Tibial nerve (tissue), 4 donors: ENCODE measurements around the gene NKAIN2. TPM values are rescaled to one million over a fixed set of nuclear protein-coding genes. Genes with fewer than 3 reads are reported as not detected.

ENCODE experiments used
- DNase-seq, 2 donors: peaks; one replicate each; pipeline ENCODE4 v3.0.0-alpha.2; 2019; ENCODE audit warnings: low spot score in 2 of 2
- H3K27ac ChIP-seq, 4 donors: fragments of 200-600 bp; sonication (generic) in 3 of 4; one replicate each; pipeline ENCODE4 v1.5.1; 2017 to 2019; ENCODE audit warnings: mild to moderate bottlenecking in 1 of 4
- H3K27me3 ChIP-seq, 2 donors: fragments of 200-600 bp; sonication (generic) in 1 of 2; one replicate each; pipeline versions ENCODE4 v1.5.1 to v1.6.0; 2017 to 2019
- H3K36me3 ChIP-seq, 3 donors: fragments of 200-600 bp; sonication (generic); one replicate each; pipeline ENCODE4 v1.5.1; 2018 to 2019
- H3K4me1 ChIP-seq, 4 donors: fragments of 200-600 bp; sonication (generic) in 3 of 4; one replicate each; pipeline ENCODE4 v1.5.1; 2017 to 2019
- H3K4me3 ChIP-seq, 4 donors: fragments of 200-600 bp; sonication (generic) in 3 of 4; one replicate each; pipeline ENCODE4 v1.5.1; 2017 to 2019; ENCODE audit warnings: mild to moderate bottlenecking in 1 of 4, moderate library complexity in 1 of 4
- H3K9me3 ChIP-seq, 4 donors: fragments of 200-600 bp; sonication (generic) in 3 of 4; one replicate each; pipeline ENCODE4 v1.5.1; 2017 to 2019
- CTCF ChIP-seq, 5 experiments: fragments of 200-600 bp in 3 of 5; fragments of 450-650 bp in 2 of 5; sonication (generic) in 3 of 5; IDR thresholded peaks; one replicate each; pipeline ENCODE4 v1.5.1; 2016 to 2019; ENCODE audit warnings: antibody characterized with exemption in 5 of 5, mild to moderate bottlenecking in 3 of 5, moderate library complexity in 2 of 5
- EP300 ChIP-seq, 2 donors: sonication (generic); formaldehyde crosslinking; IDR thresholded peaks; one replicate each; pipeline ENCODE4 v1.6.1; 2017; ENCODE audit warnings: antibody characterized with exemption in 2 of 2, mild to moderate bottlenecking in 1 of 2
- POLR2A ChIP-seq, 2 donors: fragments of 450-650 bp; IDR thresholded peaks; one replicate each; pipeline ENCODE4 v1.6.1; 2017; ENCODE audit warnings: antibody characterized with exemption in 2 of 2, mild to moderate bottlenecking in 2 of 2, moderate library complexity in 2 of 2
- WGBS, 2 donors: methylation state at CpG; one replicate each; pipeline ENCODE4 v1.1.5; 2018; 5-methylcytosine and 5-hydroxymethylcytosine counted together
- total RNA-seq, 4 donors: library from RNA; depleted of rRNA; stranded (reverse); fragments of >200 nt; gene quantifications; one replicate each; pipeline ENCODE4 v1.1.0, GENCODE V29; 2016

Gene NKAIN2
- total RNA-seq, 4 donors from 2014 or later: 8.1 to 20.8 (median 15.2) TPM

DNA sequence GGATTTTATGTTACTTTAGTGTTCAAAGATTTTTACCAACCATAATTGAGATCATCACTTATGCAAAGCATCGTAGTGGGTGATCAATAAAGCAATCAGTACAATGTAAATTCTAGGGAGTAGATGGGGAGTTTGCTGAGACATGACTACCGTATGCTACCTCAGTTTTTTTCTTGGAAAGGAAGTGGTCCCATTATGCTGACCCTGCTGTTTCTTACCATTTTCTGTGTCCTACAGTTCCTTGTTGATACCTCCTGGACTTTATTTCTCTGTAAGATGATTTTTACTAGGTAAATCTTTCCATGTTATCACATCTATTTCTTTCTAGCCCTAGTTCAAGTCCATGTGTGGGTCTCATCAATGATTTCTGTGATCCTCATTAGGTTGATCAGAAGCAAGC is 19.3 kb upstream of the NKAIN2 start:
- H3K27me3 ChIP-seq: no peaks in the 10 kb centered on the region
- no peak overlapping the region for H3K4me3 ChIP-seq
- H3K9me3 ChIP-seq: no peaks in the 10 kb centered on the region
- no peaks in the 10 kb centered on the region for H3K4me1 ChIP-seq
- H3K36me3 ChIP-seq: no peaks in the 10 kb centered on the region
- 77 to 82% methylated on average over 2 of the region's 2 CpGs for WGBS, 2 donors
- no peak overlapping the region for H3K27ac ChIP-seq
- DNase-seq: no peak
- TF ChIP-seq EP300 (IDR thresholded peaks at IDR 0.05) (no peak), CTCF (IDR thresholded peaks at IDR 0.05) (no peak), POLR2A (IDR thresholded peaks at IDR 0.05) (no peak)

- Histone ChIP-seq H3K4me1 (no peaks in the 10 kb centered on the region), H3K36me3 (no peaks in the 10 kb centered on the region), H3K27me3 (no peaks in the 10 kb centered on the region), H3K9me3 (no peaks in the 10 kb centered on the region), H3K4me3 (no peak overlapping the region), H3K27ac (no peak overlapping the region)
- no peak for TF ChIP-seq CTCF (IDR thresholded peaks at IDR 0.05)
- no peak for TF ChIP-seq EP300 (IDR thresholded peaks at IDR 0.05)
- no peak for TF ChIP-seq POLR2A (IDR thresholded peaks at IDR 0.05)
- no peak for DNase-seq
- WGBS, 2 donors: 87 to 94% methylated on average over 3 of the region's 3 CpGs
These were observed 18.6 kb upstream of the NKAIN2 start for GRCh38 chr6:123785039-123785438.

DNA sequence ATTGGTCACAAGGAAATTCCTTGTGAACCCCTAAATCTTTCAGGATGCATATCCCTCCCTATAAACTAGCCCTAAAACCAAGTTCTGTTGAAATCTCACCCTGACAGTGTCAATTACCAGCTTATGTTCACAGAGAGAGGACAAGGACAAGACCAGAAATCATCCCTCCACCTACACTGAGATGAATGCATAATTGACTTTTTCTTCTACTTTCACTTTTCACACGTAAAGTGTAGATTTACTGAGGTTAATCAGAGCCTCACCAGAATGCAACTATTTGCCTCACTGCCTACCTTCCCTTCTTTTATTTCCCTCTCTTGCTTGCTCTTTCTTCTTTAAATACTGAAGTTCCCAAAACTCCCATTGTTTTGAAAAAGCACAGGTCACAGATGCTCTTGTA is 15.3 kb upstream of the NKAIN2 start:
- H3K9me3 ChIP-seq: no peaks in the 10 kb centered on the region
- no peaks in the 10 kb centered on the region for H3K4me1 ChIP-seq
- no peak overlapping the region for H3K4me3 ChIP-seq
- 53 to 56% methylated on average over 1 of the region's 1 CpG for WGBS, 2 donors
- H3K36me3 ChIP-seq: no peaks in the 10 kb centered on the region
- H3K27ac ChIP-seq: no peak overlapping the region
- DNase-seq: no peak
- H3K27me3 ChIP-seq: no peaks in the 10 kb centered on the region
- TF ChIP-seq POLR2A (IDR thresholded peaks at IDR 0.05) (no peak), CTCF (IDR thresholded peaks at IDR 0.05) (no peak), EP300 (IDR thresholded peaks at IDR 0.05) (no peak)

GRCh38 chr6:123794190-123794589 is 9.5 kb upstream of the NKAIN2 start:
- no peaks in the 10 kb centered on the region for H3K27me3 ChIP-seq
- 96 to 98% methylated on average over 2 of the region's 2 CpGs for whole genome bisulfite sequencing, 2 donors
- no peaks in the 10 kb centered on the region for H3K9me3 ChIP-seq
- no peak overlapping the region for H3K27ac ChIP-seq
- no peak overlapping the region for H3K4me3 ChIP-seq
- no peaks in the 10 kb centered on the region for H3K4me1 ChIP-seq
- no peaks in the 10 kb centered on the region for H3K36me3 ChIP-seq
- DNase-seq: no peak
- TF ChIP-seq CTCF (IDR thresholded peaks at IDR 0.05) (no peak), EP300 (IDR thresholded peaks at IDR 0.05) (no peak), POLR2A (IDR thresholded peaks at IDR 0.05) (no peak)

GRCh38 chr6:123794799-123795198 is 8.9 kb upstream of the NKAIN2 start:
- H3K27me3 ChIP-seq: no peaks in the 10 kb centered on the region
- H3K4me3 ChIP-seq: no peak overlapping the region
- H3K27ac ChIP-seq: no peak overlapping the region
- no peak for DNase-seq
- no peaks in the 10 kb centered on the region for H3K4me1 ChIP-seq
- no peaks in the 10 kb centered on the region for H3K36me3 ChIP-seq
- H3K9me3 ChIP-seq: no peaks in the 10 kb centered on the region
- no peak for TF ChIP-seq EP300 (IDR thresholded peaks at IDR 0.05)
- no peak for TF ChIP-seq POLR2A (IDR thresholded peaks at IDR 0.05)
- no peak for TF ChIP-seq CTCF (IDR thresholded peaks at IDR 0.05)
